HepG2 (cell line): ENCODE measurements around the gene KLB. TPM values are rescaled to one million over a fixed set of nuclear protein-coding genes. Genes with fewer than 3 reads are reported as not detected.
A peak's percentile ranks its signal among the peaks of the same experiment; 100 is the strongest.
"Not testable (repeated sequence)": the region's sequence is repeated elsewhere in the genome, so short reads cannot be mapped to it uniquely, and the experiment has no call there.

Source experiments
- ATAC-seq: fragments of 200-7000 bp; cut with Tn5 transposase; 3 replicates; pipeline ENCODE4 v1.9.1; 2020; ENCODE audit warnings: mild to moderate bottlenecking, moderate library complexity
- BruUV-seq: library from RNA; stranded (reverse); fragments of 400-500 nt; replicated peaks from 2 replicates; lab custom pipeline; 2021; lab: Mats Ljungman, UMichigan
- CTCF ChIA-PET: fragments of 300-600 bp; formaldehyde crosslinking; extraction: SDS; loops from one replicate; lab custom pipeline; 2021; ENCODE audit warnings: low total read pairs, inconsistent platforms, low intra/inter-chr PET ratio; lab: Yijun Ruan, JAX
- POLR2A ChIA-PET: fragments of 350-600 bp; sonication (Branson Sonifier 250); formaldehyde crosslinking; loops from one replicate; lab custom pipeline; 2020; ENCODE audit warnings: antibody characterized with exemption, inconsistent platforms; lab: Yijun Ruan, JAX
- DNase-seq: peaks from one replicate; pipeline ENCODE4 v3.0.0-alpha.2; 2015; ENCODE audit warnings: low spot score
- FAIRE-seq: peaks from 3 replicates; lab custom pipeline; 2011; peaks lifted over from hg19 to GRCh38; lab: Jason Lieb, UNC
- H2AFZ ChIP-seq: one replicate; pipeline ENCODE4 v1.6.1; 2011; ENCODE audit warnings: low read length, inconsistent platforms
- H3K27ac ChIP-seq: fragments of 300-600 bp; 3 replicates; pipeline ENCODE4 v1.8.0; 2011; ENCODE audit warnings: mixed run types, mild to moderate bottlenecking, mixed read lengths, low read length, inconsistent platforms; ENCODE audit not compliant: insufficient read depth; ENCODE audit errors: extremely low read length
- H3K27me3 ChIP-seq, 2 experiments: fragments of 200-600 bp in 1 of 2; 2 replicates in 1 of 2; 3 replicates in 1 of 2; pipeline versions ENCODE4 v1.6.0 to v1.8.0; 2011; ENCODE audit warnings: low read length in 2 of 2, mild to moderate bottlenecking in 2 of 2, moderate library complexity in 2 of 2, inconsistent platforms in 1 of 2; ENCODE audit not compliant: insufficient read depth in 2 of 2, control insufficient read depth in 1 of 2
- H3K36me3 ChIP-seq, 2 experiments: fragments of 200-600 bp in 1 of 2; replicated peaks in 1 of 2; 2 replicates in 1 of 2; 3 replicates in 1 of 2; pipeline versions ENCODE4 v1.5.1 to v1.8.0; 2011; ENCODE audit warnings: low read length in 2 of 2, inconsistent platforms in 1 of 2; ENCODE audit not compliant: insufficient read depth in 2 of 2, control insufficient read depth in 1 of 2
- H3K4me1 ChIP-seq: 2 replicates; pipeline ENCODE4 v1.5.1; 2012; ENCODE audit warnings: low read length, inconsistent platforms; ENCODE audit not compliant: insufficient read depth
- H3K4me2 ChIP-seq: 2 replicates; pipeline ENCODE4 v1.6.0; 2011; ENCODE audit warnings: low read depth, low read length, inconsistent platforms
- H3K4me3 ChIP-seq, 3 experiments: fragments of 200-600 bp in 1 of 3; sonication (generic), shearing (Covaris generic) in 1 of 3; replicated peaks in 1 of 3; 2 replicates each; pipeline ENCODE4 v1.5.1; 2011 to 2016; ENCODE audit warnings: low read length in 3 of 3, inconsistent platforms in 2 of 3, low read depth in 2 of 3, mild to moderate bottlenecking in 2 of 3, control low read depth in 1 of 3, mixed read lengths in 1 of 3; ENCODE audit not compliant: insufficient read depth in 1 of 3
- H3K79me2 ChIP-seq: one replicate; pipeline ENCODE4 v1.6.1; 2011; ENCODE audit warnings: low read length, inconsistent platforms; ENCODE audit not compliant: insufficient read depth
- H3K9ac ChIP-seq: 2 replicates; pipeline ENCODE4 v1.6.0; 2011; ENCODE audit warnings: mild to moderate bottlenecking, low read depth, low read length, inconsistent platforms; ENCODE audit not compliant: insufficient read depth
- H3K9me3 ChIP-seq: 2 replicates; pipeline ENCODE4 v1.5.1; 2012; ENCODE audit warnings: mild to moderate bottlenecking, low read length
- H4K20me1 ChIP-seq: 2 replicates; pipeline ENCODE4 v1.6.0; 2011; ENCODE audit warnings: inconsistent platforms, mild to moderate bottlenecking, low read length, moderate library complexity; ENCODE audit not compliant: insufficient read depth
- CC2D1A ChIP-seq: sonication (generic); formaldehyde crosslinking; IDR thresholded peaks from 2 replicates; pipeline ENCODE4 v1.8.1; 2023; ENCODE audit warnings: mild to moderate bottlenecking, missing genetic modification reagents
- FOXK2 ChIP-seq: fragments of 450-650 bp; IDR thresholded peaks from 2 replicates; pipeline ENCODE4 v1.6.1; 2016
- PAX8 ChIP-seq: sonication (generic); formaldehyde crosslinking; IDR thresholded peaks from 2 replicates; pipeline ENCODE4 v1.8.0; 2022; ENCODE audit warnings: mild to moderate bottlenecking, missing genetic modification reagents, borderline replicate concordance
- TOPORS ChIP-seq: sonication (generic); formaldehyde crosslinking; IDR thresholded peaks from 2 replicates; pipeline ENCODE4 v1.8.0; 2023; ENCODE audit warnings: mild to moderate bottlenecking, missing genetic modification reagents
- ZBTB43 ChIP-seq: sonication (generic); formaldehyde crosslinking; conservative IDR thresholded peaks from 2 replicates; pipeline ENCODE4 v1.4.0; 2020; ENCODE audit warnings: missing genetic modification reagents
- ZIK1 ChIP-seq: sonication (generic); formaldehyde crosslinking; IDR thresholded peaks from 2 replicates; pipeline ENCODE4 v1.5.0; 2020; ENCODE audit warnings: mild to moderate bottlenecking, low read depth, missing genetic modification reagents, borderline replicate concordance
- ZNF280D ChIP-seq: sonication (generic); formaldehyde crosslinking; IDR thresholded peaks from 2 replicates; pipeline ENCODE4 v1.5.1; 2020; ENCODE audit warnings: mild to moderate bottlenecking, missing genetic modification reagents
- ZNF484 ChIP-seq: sonication (generic); formaldehyde crosslinking; IDR thresholded peaks from 2 replicates; pipeline ENCODE4 v1.5.1; 2020; ENCODE audit warnings: mild to moderate bottlenecking, low read depth, missing genetic modification reagents, borderline replicate concordance
- ZNF557 ChIP-seq: sonication (generic); formaldehyde crosslinking; IDR thresholded peaks from 2 replicates; pipeline ENCODE4 v1.4.0; 2020; ENCODE audit warnings: missing genetic modification reagents
- ZNF619 ChIP-seq: sonication (generic); formaldehyde crosslinking; IDR thresholded peaks from 2 replicates; pipeline ENCODE4 v1.4.0; 2020; ENCODE audit warnings: mild to moderate bottlenecking, missing genetic modification reagents
- ZNF777 ChIP-seq: sonication (generic); formaldehyde crosslinking; IDR thresholded peaks from 2 replicates; pipeline ENCODE4 v1.4.0; 2020; ENCODE audit warnings: missing genetic modification reagents
- ZNF788 ChIP-seq: sonication (generic); formaldehyde crosslinking; IDR thresholded peaks from 2 replicates; pipeline ENCODE4 v1.5.0; 2020; ENCODE audit warnings: mild to moderate bottlenecking, missing genetic modification reagents, borderline replicate concordance
- WGBS: methylation state at CpG from one replicate; pipeline ENCODE4 v1.1.6; 2017; ENCODE audit warnings: low lambda C conversion rate; 5-methylcytosine and 5-hydroxymethylcytosine counted together
- in situ Hi-C: cut with HindIII; loops from 2 replicates; pipeline ENCODE4 v1.10.0; 2017; ENCODE audit warnings: low pct_unique_long_range_greater_than_20kb; ENCODE audit not compliant: extremely low pct_ligation_motif_present
- intact Hi-C: fragments of 100-400 bp; cut with micrococcal nuclease; formaldehyde crosslinking; loops from one replicate; pipeline ENCODE4 v1.10.0; 2022; ENCODE audit not compliant: unreplicated experiment
- polyA plus RNA-seq, 8 experiments: library from polyadenylated mRNA; depleted of rRNA in 3 of 8; stranded (reverse) in 7 of 8; unstranded in 1 of 8; fragments of >200 nt; fragmentation: Illumina TruSeq in 4 of 8; extraction: Trizol in 4 of 8; gene quantifications; 2 replicates each; pipeline versions ENCODE4 v1.2.1 to v1.2.3, GENCODE V29; 2011 to 2016; ENCODE audit warnings: low read depth in 4 of 8, missing spikeins in 1 of 8, mixed read lengths in 1 of 8; ENCODE audit not compliant: insufficient read depth in 1 of 8
- total RNA-seq, 5 experiments: library from RNA; depleted of rRNA; stranded (reverse); fragments of >200 nt; fragmentation: Illumina TruSeq; extraction: Trizol; gene quantifications; 2 replicates each; pipeline ENCODE4 v1.2.3, GENCODE V29; 2016; ENCODE audit warnings: low read depth in 1 of 5

KLB gene
- total and polyA plus RNA-seq, 2 of the 13 experiments (the other 11 are each of a cell fraction or from before 2014, with no cell fraction given): 25.3 to 82.0 TPM

GRCh38 chr4:39371209-39371608, 35.5 kb upstream of the KLB start:
- FAIRE-seq, POLR2A ChIA-PET, H3K27me3 ChIP-seq, BruUV-seq, H4K20me1 ChIP-seq, H3K4me3 ChIP-seq, CTCF ChIA-PET, H3K27ac ChIP-seq, H3K79me2 ChIP-seq, H2AFZ ChIP-seq, H3K9ac ChIP-seq, in situ Hi-C loops, H3K4me2 ChIP-seq, ATAC-seq, intact Hi-C loops, DNase-seq, H3K36me3 ChIP-seq: not testable (repeated sequence)
- 100% methylated on average over 2 of the region's 6 CpGs for WGBS
- TF ChIP-seq TOPORS (CRISPR knock-in tag) (0 out of 2 replicates have a peak, but pooled peaks have one; percentile 40), ZNF280D (CRISPR knock-in tag) (0 out of 2 replicates have a peak, but pooled peaks have one; percentile 61)
- Histone ChIP-seq H3K9me3 (peaks cover 14% of the 10 kb centered on the region), H3K4me1 (peaks cover 39% of the 10 kb centered on the region)

- peak overlapping the region; percentile 38 for H2AFZ ChIP-seq
- peak overlapping the region in 1 of 3 experiments; percentile 42; a peak in 1 of 6 replicates for H3K4me3 ChIP-seq
- WGBS: 0% methylated on average over 4 of the region's 4 CpGs
- H3K9ac ChIP-seq: peak overlapping the region; percentile 36; the same call in 1 of the 2 replicates
- no peaks in the 10 kb centered on the region for H3K36me3 ChIP-seq
- peak; percentile 89 for DNase-seq
- no TSS peak for BruUV-seq
- peak overlapping the region; percentile 75 for H3K27ac ChIP-seq
- H3K27me3 ChIP-seq: no peaks in the 10 kb centered on the region
- POLR2A ChIA-PET: interaction anchor here (0.7 to 1.6 kb wide), 6 partner anchors 9 to 41 kb away, joined by 3 to 9 read pairs (median 5); partner anchors contain the start of genes KLB and RFC1
- intact Hi-C loops: loop anchor here (1.0 to 5.0 kb wide), 2 partner anchors 9 to 33 kb away; partner anchors contain the start of gene RFC1
- FAIRE-seq: peak; percentile 42
- in situ Hi-C loops: no loop called here
- H3K79me2 ChIP-seq: peaks cover 2% of the 10 kb centered on the region
- peak overlapping the region; percentile 65 for H3K4me2 ChIP-seq
- peaks cover 24% of the 10 kb centered on the region for H3K4me1 ChIP-seq
- peak; percentile 97 for ATAC-seq
- H3K9me3 ChIP-seq: peaks cover 14% of the 10 kb centered on the region
- H4K20me1 ChIP-seq: no peaks in the 10 kb centered on the region
- CTCF ChIA-PET: no interaction called here
- TF ChIP-seq FOXK2 (no peak), CC2D1A (no peak), ZNF484 (no peak), ZNF619 (CRISPR knock-in tag) (no peak), ZIK1 (CRISPR knock-in tag) (no peak), PAX8 (CRISPR knock-in tag) (no peak), ZNF788 (CRISPR knock-in tag) (no peak), ZNF777 (no peak), ZBTB43 (CRISPR knock-in tag) (peak; percentile 42; the same call in 1 of the 2 replicates), ZNF557 (no peak)
Observed at GRCh38 chr4:39375478-39375877, 31.3 kb upstream of the KLB start.
